Suprapubic skin (tissue), 4 donors: ENCODE measurements around the gene ARPC1B.

ENCODE experiments used
- EP300 ChIP-seq: sonication (generic); formaldehyde crosslinking; IDR thresholded peaks from one replicate; pipeline ENCODE4 v1.6.1; 2017; ENCODE audit warnings: antibody characterized with exemption
- POLR2AphosphoS5 ChIP-seq, 3 donors: sonication (generic); formaldehyde crosslinking; IDR thresholded peaks; one replicate each; pipeline ENCODE4 v1.6.1; 2017; ENCODE audit warnings: antibody characterized with exemption in 3 of 3

GRCh38 chr7:99398891-99399445 lies 24.4 kb downstream of the ARPC1B start:
- TF ChIP-seq EP300 (no peak), POLR2AphosphoS5 (IDR thresholded peaks at IDR 0.05) (no peak)
